Umbilical cord (tissue), 2 donors: Measurements from ENCODE around the gene ANKS6. TPM values are rescaled to one million over a fixed set of nuclear protein-coding genes. Genes with fewer than 3 reads are reported as not detected.

Source experiments
- DNase-seq: peaks from one replicate; pipeline ENCODE4 v3.0.0-alpha.2; 2015; ENCODE audit warnings: low spot score
- total RNA-seq: library from RNA; depleted of rRNA; stranded (reverse); fragments of >200 nt; gene quantifications from one replicate; pipeline ENCODE4 v1.2.3, GENCODE V29; 2014; ENCODE audit warnings: low replicate concordance; ENCODE audit not compliant: insufficient read depth

Gene ANKS6
- total RNA-seq, 1 donor from 2014 or later = 16.6 TPM

GRCh38 chr9:98791608-98792490, 4.5 kb downstream of the ANKS6 start:
- no peak for DNase-seq

- peak; percentile 95 for DNase-seq
Measured at GRCh38 chr9:98790842-98791607, 5.3 kb downstream of the ANKS6 start.

GRCh38 chr9:98790134-98790841, 6.1 kb downstream of the ANKS6 start:
- no peak for DNase-seq

GRCh38 chr9:98789483-98790133, 6.7 kb downstream of the ANKS6 start:
- DNase-seq = no peak

DNA sequence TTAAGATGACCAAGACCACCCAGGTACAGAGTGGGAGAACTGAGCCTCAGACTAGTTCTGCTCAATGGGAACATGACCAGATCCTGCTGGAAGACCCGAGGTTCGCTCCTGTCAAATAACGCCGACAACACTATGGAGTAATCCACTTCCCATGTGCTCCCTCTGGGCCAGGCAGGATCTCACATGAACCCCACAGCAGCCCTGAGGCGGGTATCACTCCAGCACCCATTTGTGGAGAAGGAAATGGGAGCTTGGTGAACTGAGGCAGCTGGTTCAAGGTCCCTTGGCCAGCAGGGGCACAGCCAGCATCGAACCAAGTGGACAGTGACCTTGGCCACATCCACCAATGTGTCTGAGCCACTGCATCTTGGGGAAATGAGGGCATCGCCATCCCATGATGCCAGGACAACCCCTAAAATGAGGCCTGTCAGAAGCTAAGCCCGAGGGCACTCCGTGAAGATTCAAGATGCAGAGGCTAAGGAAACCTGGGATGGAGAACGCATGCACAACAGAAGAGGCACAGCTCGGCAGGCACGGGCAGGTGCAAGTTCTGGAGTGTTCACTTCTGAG, 8.5 kb downstream of the ANKS6 start:
- no peak for DNase-seq

GRCh38 chr9:98786750-98787510, 9.4 kb downstream of the ANKS6 start:
- no peak for DNase-seq

- no peak for DNase-seq
Measured at GRCh38 chr9:98784831-98785806, 11.2 kb downstream of the ANKS6 start.

DNA sequence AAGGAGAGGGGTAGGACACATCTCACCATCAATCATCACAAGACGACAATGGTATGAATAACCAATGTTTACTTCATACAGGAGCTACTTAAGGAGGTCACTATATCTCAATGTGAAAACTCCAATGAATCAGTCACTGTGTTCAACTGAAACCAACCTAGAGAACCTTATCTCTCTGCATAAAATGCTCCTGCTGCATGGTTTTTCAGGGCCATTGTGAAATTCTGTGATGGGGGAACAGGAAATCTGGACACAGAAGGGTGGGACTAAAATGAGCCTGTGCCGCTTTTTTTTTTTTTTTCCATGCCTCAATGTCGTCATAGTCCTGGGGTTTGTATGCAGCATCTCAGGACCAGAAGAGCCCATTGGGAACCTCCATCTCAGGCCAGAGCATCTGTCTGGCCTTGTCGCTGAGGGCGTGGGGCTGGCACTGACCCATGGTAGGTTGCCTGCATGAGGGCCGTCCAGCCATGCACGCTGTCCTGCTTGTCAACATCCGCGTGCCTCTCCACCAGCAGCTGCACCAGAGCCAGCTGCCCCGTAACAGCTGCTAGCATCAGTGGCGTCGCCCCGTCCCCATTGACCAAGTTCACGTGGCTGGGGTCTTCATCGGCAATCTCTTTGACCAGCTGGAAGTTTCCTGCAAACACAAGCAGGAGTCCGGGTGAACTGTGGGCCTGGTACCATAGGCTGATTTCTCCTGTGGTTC, 12.7 kb downstream of the ANKS6 start:
- no peak for DNase-seq

GRCh38 chr9:98781588-98782383, 14.6 kb downstream of the ANKS6 start:
- no peak for DNase-seq

GRCh38 chr9:98780059-98780749, 16.2 kb downstream of the ANKS6 start:
- DNase-seq = no peak

GRCh38 chr9:98778711-98779530, 17.4 kb downstream of the ANKS6 start:
- DNase-seq = no peak

- DNase-seq = no peak
Measured at GRCh38 chr9:98778251-98778650, 18.1 kb downstream of the ANKS6 start.

DNA sequence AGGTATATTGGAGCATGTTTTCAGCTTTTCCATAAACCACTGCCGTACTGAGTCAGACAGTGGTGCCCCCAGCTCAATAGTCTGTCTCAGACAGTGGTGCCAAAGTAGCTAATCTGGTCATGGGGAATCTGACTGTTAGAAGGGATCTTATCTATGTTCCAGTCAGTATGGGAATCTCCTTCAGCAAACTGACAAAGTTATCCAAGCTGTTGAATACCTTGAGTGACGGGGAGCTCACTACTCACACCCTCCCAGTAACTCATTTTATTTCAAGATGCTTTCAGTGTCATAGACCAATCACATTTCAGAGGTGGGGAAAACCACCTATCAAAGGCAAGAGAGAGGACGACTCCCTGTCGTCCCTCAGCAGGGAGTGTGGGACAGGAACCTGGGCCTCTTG, 18.7 kb downstream of the ANKS6 start:
- DNase-seq = no peak

GRCh38 chr9:98775831-98776441, 20.4 kb downstream of the ANKS6 start:
- DNase-seq = peak; percentile 57

DNA sequence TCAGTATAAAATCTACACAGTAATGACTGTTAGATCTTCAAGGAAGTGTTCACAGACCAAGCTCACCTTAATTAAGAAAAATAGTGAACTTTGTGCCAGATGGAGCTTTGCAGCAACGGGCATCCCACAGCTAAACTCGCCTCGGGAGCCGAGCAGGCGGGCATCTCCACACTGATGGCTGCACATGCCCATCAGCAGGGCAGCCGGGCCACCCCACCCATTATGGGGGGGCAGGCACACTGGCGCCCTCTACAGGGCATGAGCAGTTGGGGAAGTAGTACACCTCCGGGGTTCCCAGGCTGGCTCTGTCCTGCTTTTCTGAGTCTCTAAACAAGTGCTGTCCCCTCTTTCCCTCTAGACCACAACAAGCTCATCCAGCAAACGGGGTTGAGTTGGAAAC, 21.6 kb downstream of the ANKS6 start:
- DNase-seq = no peak

DNA sequence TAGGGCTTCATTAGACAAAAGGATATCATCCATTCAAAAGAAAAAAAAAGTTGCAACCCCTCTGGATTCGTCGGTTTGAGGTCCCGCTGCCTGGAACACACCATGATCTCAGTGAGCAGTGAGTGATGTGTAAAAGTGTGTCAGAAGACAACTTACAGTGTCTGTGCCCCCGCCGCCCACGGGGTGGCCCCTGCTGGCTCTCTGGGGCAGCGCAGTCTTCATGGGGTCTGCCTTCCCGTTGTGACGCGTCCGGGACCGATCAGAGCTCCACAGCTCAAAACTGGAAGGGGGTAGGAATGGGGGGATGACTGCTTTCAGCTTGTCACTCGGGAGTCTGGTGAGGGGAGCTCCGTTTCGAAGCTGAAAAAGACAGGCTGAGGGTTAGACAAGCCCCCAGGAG, 22.6 kb downstream of the ANKS6 start:
- no peak for DNase-seq
